HT1080 (cell line): ENCODE data around the gene SIGLEC12. TPM values are rescaled to one million over a fixed set of nuclear protein-coding genes. Genes with fewer than 3 reads are reported as not detected.
"Not testable (repeated sequence)": the region's sequence is repeated elsewhere in the genome, so short reads cannot be mapped to it uniquely, and the experiment has no call there.

Experiments used
- DNase-seq: peaks from one replicate; pipeline ENCODE4 v3.0.0-alpha.2; 2015; ENCODE audit warnings: low read depth
- total RNA-seq: library from RNA; depleted of rRNA; stranded (reverse); fragments of >200 nt; shearing (Covaris generic); gene quantifications from 2 replicates; pipeline ENCODE4 v1.2.3, GENCODE V29; 2014

Gene SIGLEC12
- total RNA-seq, 1 experiment from 2014 or later = not detected

GRCh38 chr19:51524666-51525264, 23.2 kb upstream of the SIGLEC12 start:
- no peak for DNase-seq

GRCh38 chr19:51521781-51522180, 20.2 kb upstream of the SIGLEC12 start:
- no peak for DNase-seq

- no peak for DNase-seq
These were observed 19.8 kb upstream of the SIGLEC12 start for GRCh38 chr19:51521357-51521756.

DNA sequence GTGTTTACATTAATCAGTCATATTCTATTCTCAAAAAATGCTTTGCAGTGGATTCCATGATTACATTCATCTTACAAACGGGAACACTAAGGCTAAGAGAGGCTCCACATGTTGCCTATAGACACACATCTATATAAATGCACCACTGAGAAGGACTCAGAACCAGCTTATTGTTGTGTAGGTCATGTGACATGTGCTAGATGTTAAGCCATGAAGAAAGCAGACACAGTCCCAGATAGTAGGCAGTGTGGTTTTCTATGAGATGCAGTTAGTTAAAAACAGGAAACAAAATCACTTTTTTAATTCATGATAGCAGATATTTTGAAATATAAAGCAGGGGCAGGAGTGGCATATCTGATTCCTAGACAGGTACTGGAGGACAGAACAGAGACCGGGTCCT, 19.1 kb upstream of the SIGLEC12 start:
- DNase-seq = no peak

DNA sequence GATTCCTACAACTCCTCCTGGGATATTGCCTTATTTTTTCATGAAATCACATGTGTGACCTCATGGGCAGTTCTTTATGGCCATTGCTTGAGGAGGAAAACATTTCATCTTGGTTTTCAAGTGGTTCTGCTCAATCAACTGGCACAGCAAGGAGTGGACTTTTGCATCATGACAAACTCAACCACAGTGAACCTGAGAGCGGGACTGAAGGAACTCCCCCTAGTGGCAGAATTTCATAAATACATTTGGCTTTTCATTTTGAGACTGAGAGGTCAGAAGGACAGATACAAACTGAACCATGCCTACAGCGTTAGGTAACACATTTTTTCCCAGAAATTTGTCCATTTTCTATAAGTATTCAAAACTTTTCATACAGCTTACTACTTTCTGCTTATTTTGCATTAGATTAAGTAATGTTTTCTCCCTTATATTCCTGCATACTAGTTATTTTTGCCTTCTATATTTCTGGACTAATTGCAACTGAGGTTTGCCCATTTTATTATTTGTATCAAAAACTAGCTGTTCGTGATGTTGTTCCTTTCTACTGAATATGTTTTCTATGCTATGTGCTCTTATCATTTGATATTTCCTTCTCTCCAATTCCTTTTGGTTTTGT, 13.4 kb upstream of the SIGLEC12 start:
- DNase-seq = peak; percentile 41

GRCh38 chr19:51513968-51514367, 12.4 kb upstream of the SIGLEC12 start:
- DNase-seq = no peak

DNA sequence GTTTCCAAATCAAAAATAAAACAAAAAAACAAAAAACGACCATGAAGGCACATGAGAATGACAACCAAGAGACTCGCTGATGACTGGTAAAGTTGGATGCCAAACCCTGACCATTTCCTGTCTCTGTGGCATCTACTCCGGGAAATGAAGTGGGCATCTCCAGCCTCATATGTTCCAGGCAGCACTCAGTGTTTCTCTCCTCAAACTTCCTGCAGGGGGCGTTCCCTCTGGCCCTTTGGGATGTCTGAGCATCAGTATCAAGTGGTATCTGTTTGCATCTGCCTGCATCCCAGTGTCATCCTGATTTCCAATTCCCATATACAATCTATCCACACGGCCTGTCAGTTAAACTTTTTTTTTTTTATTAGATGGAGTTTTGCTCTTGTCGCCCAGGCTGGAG, 9.8 kb upstream of the SIGLEC12 start:
- peak; percentile 39 for DNase-seq

DNA sequence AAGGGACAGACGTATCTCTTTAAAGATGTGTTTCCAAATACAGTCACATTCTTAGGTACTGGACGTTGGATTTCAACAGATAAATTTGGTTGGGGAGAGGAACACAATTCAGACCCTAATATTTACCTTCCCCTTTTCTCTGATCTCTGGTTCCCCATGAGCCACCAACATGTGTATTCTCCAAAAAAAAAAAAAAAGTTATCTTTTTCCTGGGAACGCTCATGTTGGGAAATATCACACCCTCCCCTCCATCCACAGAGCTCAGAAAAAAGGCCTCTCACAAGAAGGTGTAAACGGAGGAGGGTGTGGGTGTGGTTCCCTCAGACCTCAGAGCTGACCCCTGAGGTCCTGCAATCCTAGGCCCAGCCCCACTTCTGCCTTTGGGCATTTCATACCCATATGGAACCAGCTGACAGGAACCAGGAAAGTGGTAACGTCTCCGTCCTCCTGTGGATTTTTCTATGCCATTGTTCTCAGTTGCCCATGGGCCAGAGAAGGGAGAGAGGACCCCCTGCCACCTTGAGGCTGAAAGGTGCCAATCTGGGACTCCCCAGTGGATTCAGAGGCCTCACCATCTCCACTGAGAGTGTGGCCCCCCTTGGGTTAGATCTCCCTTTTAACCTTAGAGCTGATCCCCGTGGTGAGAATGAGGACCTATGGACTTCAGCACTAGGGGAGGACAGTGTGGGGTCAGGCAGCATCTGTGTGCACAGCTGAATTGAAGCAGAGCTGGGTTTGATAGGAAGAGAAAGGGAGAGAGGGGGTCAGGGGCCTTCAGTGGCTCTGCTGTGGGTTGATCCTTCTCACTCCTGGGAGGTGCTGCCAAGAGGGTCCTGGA, 8.4 kb upstream of the SIGLEC12 start:
- no peak for DNase-seq

GRCh38 chr19:51508059-51508733, 6.6 kb upstream of the SIGLEC12 start:
- DNase-seq = no peak

DNA sequence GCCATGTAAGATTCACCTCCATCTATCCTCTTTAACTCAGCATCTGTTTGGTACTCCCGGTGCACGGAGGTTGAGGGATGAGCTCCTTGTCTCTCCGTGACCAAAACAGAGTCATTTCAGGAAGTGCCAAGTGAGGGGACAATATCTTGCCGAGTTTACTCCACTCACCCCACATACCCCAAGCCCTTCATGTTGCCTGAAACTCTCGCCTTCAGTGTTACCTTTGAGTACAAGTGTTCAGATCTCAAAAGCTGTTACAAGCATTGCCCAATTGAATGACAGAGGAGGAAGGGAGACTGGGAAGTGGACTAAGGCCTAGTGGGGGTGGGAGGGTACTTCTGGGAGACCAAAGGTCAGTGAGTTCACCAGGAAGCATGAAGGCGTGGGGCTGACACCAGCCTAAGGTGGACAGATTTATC, 6.0 kb upstream of the SIGLEC12 start:
- no peak for DNase-seq

GRCh38 chr19:51507192-51507591, 5.6 kb upstream of the SIGLEC12 start:
- no peak for DNase-seq

- DNase-seq = no peak
These were observed 4.3 kb upstream of the SIGLEC12 start for GRCh38 chr19:51505904-51506303.

DNA sequence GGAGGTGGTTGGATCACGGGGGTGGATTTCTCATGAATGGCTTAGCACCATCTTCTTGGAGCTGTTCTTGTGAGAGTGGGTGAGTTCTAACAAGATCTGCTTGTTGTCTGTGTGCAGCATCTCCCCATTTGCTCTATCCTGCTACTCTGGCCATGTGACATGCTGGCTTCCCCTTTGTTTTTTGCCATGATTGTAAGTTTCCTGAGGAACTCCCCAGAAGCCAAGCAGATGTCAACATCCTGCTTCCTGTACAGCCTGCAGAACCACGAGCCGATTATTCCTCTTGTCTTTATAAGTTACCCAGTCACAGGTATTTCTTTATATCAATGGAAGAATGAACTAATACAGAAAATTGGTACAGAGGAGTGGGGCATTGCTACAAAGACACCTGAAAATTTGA, 2.3 kb upstream of the SIGLEC12 start:
- no peak for DNase-seq

- DNase-seq = no peak
These were observed 1.8 kb upstream of the SIGLEC12 start for GRCh38 chr19:51503286-51503817.

- DNase-seq = not testable (repeated sequence)
These were observed 669 bp downstream of the SIGLEC12 start for GRCh38 chr19:51500931-51501330.

GRCh38 chr19:51497666-51498065, 3.9 kb downstream of the SIGLEC12 start:
- DNase-seq = no peak

DNA sequence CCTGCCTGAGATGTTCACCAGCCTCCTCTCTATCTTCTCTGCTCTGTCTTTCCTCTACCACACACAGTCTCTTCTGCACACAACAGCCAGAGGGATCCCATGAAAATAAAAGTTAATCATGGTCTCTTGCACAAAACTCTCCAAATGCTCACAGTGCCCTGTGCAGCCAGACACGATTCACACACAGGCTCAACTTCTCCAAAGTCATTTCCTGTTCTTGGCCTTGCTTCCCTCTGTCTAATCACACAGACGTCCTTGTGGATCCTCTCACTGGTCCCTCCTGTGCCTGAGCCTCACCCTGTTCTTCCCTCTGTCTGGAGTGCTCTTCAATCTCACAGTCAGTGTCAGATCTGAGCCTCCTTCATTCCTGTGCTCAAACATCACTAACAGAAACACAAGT, 7.8 kb downstream of the SIGLEC12 start:
- DNase-seq = no peak

GRCh38 chr19:51491586-51491985, 10.0 kb downstream of the SIGLEC12 start:
- DNase-seq = no peak

DNA sequence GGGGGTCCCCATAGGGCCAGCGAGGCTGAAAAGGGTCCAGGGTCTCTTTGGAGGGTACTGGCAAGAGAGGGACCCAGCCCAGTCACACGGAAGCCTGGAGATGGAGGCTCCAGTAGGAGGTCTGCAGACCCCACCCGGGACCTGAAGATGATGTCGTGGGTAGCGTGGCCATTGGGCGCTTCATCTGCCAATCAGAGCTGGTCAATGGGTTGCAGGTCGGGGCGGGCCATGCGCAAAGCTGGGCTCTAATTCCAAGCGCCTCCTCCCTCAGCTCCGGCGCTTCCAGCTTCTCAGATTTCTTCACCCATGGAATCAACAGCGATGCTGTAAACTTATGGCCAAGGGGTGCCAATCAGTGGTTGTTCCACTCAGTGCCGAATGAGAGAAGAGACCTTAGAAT, 10.9 kb downstream of the SIGLEC12 start:
- no peak for DNase-seq

- DNase-seq = no peak
These were observed 12.5 kb downstream of the SIGLEC12 start for GRCh38 chr19:51489113-51489512.

DNA sequence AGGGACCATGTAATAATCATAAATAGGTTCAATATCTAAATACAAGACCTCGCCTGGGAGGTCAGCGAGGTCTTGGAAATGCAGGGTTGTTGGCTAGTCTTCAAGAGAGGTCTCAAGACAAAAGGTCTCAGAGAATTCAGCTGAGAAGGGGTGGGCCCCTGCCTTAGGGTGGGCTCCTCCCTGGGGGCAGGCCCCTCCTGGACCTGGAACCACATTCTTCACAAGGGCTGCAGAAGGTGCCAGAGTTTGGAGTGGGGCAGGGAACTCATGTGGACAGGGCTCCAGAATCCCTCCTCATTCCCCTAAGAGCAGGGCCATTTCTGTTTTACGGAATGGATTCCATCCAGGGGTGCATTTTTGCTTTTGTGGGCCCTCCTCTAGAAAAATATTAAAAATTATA, 13.1 kb downstream of the SIGLEC12 start:
- DNase-seq = no peak
